Measurements from ENCODE around the gene LRR1. TPM values are rescaled to one million over a fixed set of nuclear protein-coding genes. Genes with fewer than 3 reads are reported as not detected.

LRR1 gene
- total and polyA plus RNA-seq, 8 donors, result 0.45 to 14.7 (median 7.7) TPM

DNA sequence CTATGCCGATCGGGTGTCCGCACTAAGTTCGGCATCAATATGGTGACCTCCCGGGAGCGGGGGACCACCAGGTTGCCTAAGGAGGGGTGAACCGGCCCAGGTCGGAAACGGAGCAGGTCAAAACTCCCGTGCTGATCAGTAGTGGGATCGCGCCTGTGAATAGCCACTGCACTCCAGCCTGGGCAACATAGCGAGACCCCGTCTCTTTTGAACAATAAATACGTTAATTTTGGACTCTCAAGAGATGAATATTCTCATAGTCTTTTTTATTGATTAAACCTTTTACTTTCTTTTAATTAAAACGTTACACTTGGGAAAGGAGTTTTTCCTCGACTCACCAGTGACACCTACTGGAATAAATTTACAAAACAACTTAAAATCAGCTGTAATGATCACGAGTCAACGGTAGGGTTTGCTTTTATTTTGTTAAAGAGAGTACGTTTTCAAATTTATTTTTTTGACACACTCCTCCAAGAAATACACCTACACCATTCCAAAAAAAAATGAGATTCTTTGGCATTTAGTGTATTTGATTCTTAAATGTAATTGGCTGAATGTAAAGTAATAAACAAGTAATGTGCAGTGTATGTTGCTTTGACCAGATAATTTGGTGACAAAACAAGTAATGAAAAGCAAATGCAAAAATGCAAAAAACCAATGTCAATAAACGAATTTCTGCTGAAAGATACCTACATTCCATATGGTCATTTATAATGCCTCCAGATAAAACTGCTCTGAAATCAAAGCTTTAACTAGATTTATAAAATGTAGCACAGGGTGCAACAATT lies 11.9 kb upstream of the LRR1 start:
- peaks cover 18 to 30% (median 26%) of the 10 kb centered on the region in 4 donors for H3K36me3 ChIP-seq
- peak overlapping the region; percentile 61 to 92 (median 85) for H3K4me3 ChIP-seq
- intact Hi-C loops (cut with DNase I; ENCODE audit: low total_unique reads), result no loop called here
- H3K27me3 ChIP-seq, result no peaks in the 10 kb centered on the region
- 0 to 4% (median 1%) methylated on average over 11 to 13 of the region's 21 CpGs for WGBS, 5 donors
- no peaks in the 10 kb centered on the region for H3K9me3 ChIP-seq
- peaks cover 17 to 48% (median 31%) of the 10 kb centered on the region in 4 donors for H3K4me1 ChIP-seq
- DNase-seq, result peak in 1 of 2 donors; percentile 83
- peak overlapping the region; percentile 84 to 98 (median 96) for H3K27ac ChIP-seq
- TF ChIP-seq, protein P1, sequence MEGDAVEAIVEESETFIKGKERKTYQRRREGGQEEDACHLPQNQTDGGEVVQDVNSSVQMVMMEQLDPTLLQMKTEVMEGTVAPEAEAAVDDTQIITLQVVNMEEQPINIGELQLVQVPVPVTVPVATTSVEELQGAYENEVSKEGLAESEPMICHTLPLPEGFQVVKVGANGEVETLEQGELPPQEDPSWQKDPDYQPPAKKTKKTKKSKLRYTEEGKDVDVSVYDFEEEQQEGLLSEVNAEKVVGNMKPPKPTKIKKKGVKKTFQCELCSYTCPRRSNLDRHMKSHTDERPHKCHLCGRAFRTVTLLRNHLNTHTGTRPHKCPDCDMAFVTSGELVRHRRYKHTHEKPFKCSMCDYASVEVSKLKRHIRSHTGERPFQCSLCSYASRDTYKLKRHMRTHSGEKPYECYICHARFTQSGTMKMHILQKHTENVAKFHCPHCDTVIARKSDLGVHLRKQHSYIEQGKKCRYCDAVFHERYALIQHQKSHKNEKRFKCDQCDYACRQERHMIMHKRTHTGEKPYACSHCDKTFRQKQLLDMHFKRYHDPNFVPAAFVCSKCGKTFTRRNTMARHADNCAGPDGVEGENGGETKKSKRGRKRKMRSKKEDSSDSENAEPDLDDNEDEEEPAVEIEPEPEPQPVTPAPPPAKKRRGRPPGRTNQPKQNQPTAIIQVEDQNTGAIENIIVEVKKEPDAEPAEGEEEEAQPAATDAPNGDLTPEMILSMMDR (IDR thresholded peaks at IDR 0.05), result peak in 5 of 7 experiments; percentile 56 to 86 (median 79)
- TF ChIP-seq POLR2AphosphoS5 (IDR thresholded peaks at IDR 0.05), result no peak

DNA sequence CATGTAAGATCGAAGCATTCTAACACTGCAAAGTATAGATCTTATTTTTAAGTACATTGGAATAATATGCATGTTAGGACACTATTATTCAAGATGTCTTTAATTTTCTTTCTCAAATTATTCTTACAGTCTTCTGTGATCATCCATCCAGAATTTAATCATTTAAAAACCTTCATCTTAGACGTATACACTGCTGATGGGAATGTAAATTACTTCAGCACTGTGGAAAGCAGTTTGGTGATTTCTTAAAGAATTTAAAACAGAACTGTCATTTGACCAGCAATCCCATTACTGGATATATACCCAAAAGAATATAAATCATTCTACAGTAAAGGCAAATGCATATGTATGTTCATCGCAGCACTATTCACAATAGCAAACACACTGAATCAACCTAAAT lies 9.4 kb upstream of the LRR1 start:
- intact Hi-C loops (cut with DNase I; ENCODE audit: low total_unique reads), result no loop called here
- Histone ChIP-seq H3K36me3 (peaks cover under 1 to 5% (median 2%) of the 10 kb centered on the region in 4 donors), H3K4me3 (no peak overlapping the region), H3K4me1 (peaks cover 3 to 37% (median 12%) of the 10 kb centered on the region in 4 donors), H3K9me3 (no peaks in the 10 kb centered on the region), H3K27ac (no peak overlapping the region), H3K27me3 (no peaks in the 10 kb centered on the region)
- no peak for DNase-seq
- TF ChIP-seq POLR2A (IDR thresholded peaks at IDR 0.05), result no peak
- TF ChIP-seq, protein P1 (IDR thresholded peaks at IDR 0.05), result no peak
- TF ChIP-seq POLR2AphosphoS5 (IDR thresholded peaks at IDR 0.05), result no peak
- TF ChIP-seq EP300 (IDR thresholded peaks at IDR 0.05), result no peak
- 84 to 90% (median 89%) methylated on average over 3 of the region's 3 CpGs for WGBS, 5 donors

DNA sequence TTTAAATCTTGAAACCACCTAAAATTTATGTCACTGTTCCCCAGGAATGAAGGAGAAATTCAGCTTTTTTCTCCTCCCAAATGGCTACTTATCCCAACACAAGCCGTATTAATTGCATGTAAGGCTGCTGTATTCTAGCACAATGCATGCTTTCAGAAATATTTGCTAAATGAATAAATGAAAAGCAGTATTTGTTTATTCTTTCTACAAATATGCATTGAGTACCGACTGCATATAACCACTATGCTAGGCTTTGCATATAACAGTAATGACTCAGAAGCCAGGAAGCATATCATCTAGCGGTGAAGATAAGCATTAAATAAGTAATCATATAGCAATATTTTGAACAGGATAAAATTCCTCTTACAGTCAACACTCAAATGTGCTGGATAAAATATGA lies 5.7 kb upstream of the LRR1 start:
- Histone ChIP-seq H3K4me1 (peaks cover 0 to 35% (median 13%) of the 10 kb centered on the region in 4 donors), H3K27ac (no peak overlapping the region), H3K4me3 (no peak overlapping the region), H3K9me3 (no peaks in the 10 kb centered on the region), H3K27me3 (no peaks in the 10 kb centered on the region), H3K36me3 (no peaks in the 10 kb centered on the region)
- intact Hi-C loops (cut with DNase I; ENCODE audit: low total_unique reads), result no loop called here
- TF ChIP-seq POLR2A (IDR thresholded peaks at IDR 0.05) (no peak), POLR2AphosphoS5 (IDR thresholded peaks at IDR 0.05) (no peak), EP300 (IDR thresholded peaks at IDR 0.05) (no peak)
- no peak for DNase-seq
- WGBS, 5 donors, result 30 to 45% (median 42%) methylated on average over 3 of the region's 3 CpGs

DNA sequence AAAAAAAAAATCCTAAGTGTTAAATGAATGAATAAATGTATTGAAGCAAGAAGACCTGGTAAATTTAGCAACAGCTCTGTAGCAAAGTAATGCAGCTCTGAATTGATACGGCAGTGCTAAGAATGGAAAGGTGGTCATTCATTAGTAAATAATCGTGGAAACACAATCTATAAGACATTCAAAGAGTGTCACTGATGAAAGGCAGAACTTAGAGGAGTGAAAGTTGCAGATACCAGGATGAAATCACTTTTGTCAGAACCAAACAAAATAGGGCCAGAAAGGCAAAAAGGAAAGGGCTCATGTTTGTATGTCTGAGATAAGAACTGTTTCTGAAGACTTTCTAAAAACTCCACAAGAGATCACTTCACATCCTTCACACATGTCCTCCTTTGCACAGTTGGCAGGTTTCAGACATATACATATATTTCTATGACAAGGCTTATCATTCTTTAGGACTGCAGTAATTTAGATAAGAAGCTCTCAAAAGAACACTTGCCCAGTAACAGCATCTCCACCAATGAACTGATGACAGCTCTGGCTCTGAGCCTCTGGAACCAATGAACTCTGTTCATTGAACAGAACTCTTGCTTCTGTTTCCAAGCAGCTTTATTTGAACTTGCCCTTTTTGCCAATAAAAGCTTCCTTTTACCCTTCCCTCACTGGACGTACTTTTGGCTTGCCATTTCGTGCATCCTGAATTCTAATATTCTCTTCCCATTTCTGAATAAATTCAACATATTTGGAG lies 4.2 kb upstream of the LRR1 start:
- H3K27me3 ChIP-seq, result no peaks in the 10 kb centered on the region
- no peaks in the 10 kb centered on the region for H3K9me3 ChIP-seq
- H3K27ac ChIP-seq, result peak overlapping the region in 1 of 5 donors; percentile 15
- peak in 1 of 2 donors; percentile 80 for DNase-seq
- intact Hi-C loops (cut with DNase I; ENCODE audit: low total_unique reads), result no loop called here
- no peak overlapping the region for H3K4me3 ChIP-seq
- WGBS, 5 donors, result 18 to 25% (median 24%) methylated on average over 4 of the region's 4 CpGs
- H3K36me3 ChIP-seq, result no peaks in the 10 kb centered on the region
- TF ChIP-seq, protein P1 (IDR thresholded peaks at IDR 0.05), result no peak
- TF ChIP-seq POLR2A (IDR thresholded peaks at IDR 0.05), result no peak
- TF ChIP-seq POLR2AphosphoS5 (IDR thresholded peaks at IDR 0.05), result no peak
- no peak for TF ChIP-seq EP300 (IDR thresholded peaks at IDR 0.05)
- peaks cover 0 to 35% (median 13%) of the 10 kb centered on the region in 4 donors for H3K4me1 ChIP-seq
